Kidney capillary endothelial cell (primary cell): ENCODE data around the gene NRP2.

Experiments
- DNase-seq: peaks from one replicate; pipeline ENCODE4 v3.0.0-alpha.2; 2018; ENCODE audit warnings: low spot score

The NRP2 gene

DNA sequence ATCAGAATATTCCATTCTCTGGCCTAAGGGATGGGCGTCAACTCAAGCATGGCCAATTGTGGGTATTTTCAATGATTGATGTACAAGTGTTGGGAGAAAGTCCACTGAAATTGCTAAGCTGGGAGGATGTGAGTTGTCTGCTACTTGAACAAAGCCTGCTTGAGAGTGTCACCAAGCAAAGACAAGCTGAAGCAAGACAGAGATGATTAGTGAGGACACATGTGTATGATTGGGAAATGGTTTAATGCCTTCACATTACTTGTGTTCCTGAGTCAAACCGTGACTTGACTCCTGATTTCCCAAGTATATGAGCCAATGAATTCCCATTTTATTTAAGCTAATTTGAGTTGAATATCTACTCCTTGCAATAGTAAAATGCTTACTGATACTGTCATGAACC, 23.7 kb upstream of the NRP2 start:
- no peak for DNase-seq

DNA sequence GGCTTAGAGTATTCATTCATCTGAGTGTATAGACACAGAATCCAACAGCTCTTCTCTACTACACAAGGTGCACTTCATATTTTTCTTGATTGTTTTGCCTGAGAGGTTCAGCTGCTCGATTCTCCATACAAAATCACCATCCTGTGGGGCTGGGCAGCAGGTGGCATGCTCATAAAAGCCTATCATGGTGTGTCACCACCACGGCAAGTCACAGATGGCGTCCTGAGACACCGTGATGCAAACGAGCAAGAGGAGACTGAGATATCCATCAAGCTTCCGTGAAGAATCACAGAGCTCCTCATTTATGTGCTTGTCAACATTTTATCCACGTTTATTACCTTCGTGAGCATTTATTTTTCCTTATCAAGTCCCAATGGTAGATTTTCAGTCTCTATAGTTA, 22.4 kb upstream of the NRP2 start:
- no peak for DNase-seq

GRCh38 chr2:205660521-205661124, 21.7 kb upstream of the NRP2 start:
- no peak for DNase-seq

DNA sequence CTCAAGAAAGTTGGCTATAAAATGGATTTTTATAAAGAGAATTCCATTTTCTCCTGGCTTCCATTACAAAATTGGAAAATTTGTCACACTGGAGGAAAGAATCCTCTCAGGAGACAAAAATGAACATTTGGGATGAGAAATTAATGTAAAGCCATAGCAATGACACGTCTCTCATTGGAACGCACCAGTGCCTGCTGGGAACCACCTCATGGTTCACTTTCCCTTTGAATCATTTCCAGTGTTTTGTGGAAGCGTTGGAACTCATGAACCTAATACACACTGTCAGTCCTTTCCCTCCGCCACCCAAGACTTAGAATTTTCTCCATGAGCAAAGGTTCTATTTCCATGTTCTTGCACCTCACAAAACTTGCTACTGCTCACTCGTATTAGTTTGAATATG, 21.0 kb upstream of the NRP2 start:
- DNase-seq, result no peak

GRCh38 chr2:205662206-205662965, 19.9 kb upstream of the NRP2 start:
- DNase-seq, result no peak

DNA sequence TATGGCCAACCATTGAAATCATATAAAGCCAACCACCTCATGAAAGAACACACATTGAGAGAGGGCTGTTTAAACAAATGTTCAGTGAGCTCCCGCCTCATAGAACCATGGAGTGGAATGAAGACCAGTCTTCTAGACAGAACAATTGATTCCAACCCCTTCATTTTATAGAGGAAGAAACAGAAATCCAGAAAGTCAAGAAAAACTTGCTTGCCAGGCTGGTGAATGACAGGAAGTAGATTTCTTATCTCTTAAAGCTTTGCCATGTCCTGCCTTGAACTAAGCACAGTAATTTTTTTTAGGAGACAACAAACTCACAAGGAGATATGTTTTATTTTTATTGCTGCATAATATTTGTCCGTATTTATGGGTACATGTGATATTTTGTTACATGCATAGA, 16.5 kb upstream of the NRP2 start:
- DNase-seq, result no peak

- no peak for DNase-seq
Observed at GRCh38 chr2:205670292-205670691, 12.0 kb upstream of the NRP2 start.

DNA sequence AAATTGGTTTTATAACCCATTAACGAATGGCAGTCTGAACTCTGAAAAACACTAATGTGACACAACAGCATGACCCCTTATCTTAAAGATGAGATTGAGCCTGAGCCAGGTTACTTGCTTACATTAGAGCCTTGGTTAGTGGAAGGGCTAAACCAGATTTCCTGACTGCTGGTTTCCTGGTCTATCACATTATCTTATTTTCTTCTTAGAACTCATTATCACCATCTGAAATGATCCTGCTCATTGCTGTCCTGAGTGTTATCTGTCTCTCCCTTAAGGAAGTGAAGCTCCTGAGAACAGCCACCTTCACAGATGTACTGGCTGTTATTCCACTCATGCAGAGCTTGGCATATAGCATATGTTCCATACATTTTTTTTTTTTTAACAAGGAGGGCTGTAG, 9.0 kb upstream of the NRP2 start:
- DNase-seq, result no peak

- DNase-seq, result no peak
Observed at GRCh38 chr2:205675861-205676516, 6.3 kb upstream of the NRP2 start.

- DNase-seq, result no peak
Observed at GRCh38 chr2:205678541-205679142, 3.7 kb upstream of the NRP2 start.

DNA sequence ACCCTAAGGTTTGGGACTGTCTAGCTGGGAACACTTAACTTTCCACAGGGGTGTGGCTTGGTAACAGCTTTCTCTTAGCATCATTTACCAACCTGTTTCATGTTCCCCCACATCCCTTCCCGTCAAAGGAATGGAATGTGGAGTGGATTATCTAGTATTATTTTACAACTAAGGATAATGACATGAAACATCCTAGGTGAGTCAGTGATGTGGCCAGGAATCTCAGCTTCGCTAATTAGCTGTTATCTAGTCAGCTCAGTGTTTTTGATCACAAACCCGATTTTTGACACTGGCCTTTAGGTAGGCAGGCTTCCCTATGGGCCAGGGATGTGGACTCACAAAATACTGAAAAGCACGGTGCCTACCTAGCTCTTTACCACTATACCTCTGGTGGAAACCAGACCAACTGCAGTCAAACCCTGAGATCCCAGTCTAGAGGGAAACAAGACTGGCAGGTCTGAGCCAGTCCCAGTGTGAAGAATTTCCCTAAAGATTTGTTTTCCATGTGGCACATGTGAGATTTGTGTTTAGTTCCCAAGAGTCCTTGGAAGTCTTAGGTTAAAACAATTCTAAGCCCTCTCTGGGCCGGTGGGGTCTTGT, 2.8 kb upstream of the NRP2 start:
- no peak for DNase-seq

DNA sequence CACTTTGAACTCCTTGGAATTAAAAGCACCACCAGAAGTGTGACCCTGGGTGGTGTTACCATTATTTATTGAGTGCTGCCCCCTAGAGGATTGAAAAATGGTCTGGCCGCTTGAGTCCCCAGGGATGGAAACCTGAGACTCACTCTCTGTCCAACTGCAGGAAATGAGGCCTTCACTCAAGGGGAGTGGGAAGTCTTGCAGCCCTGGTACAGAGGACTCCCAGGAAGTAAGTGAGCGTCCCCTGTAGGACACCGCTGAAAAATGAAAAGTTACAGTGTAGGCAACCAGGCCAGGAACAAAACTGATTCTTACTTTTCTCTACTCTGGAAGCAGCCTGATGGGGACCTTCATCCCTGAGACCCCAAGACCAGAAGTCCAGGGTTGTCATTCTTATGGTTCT, 2.2 kb upstream of the NRP2 start:
- peak; percentile 92 for DNase-seq

GRCh38 chr2:205680903-205681302, 1.4 kb upstream of the NRP2 start:
- no peak for DNase-seq

- no peak for DNase-seq
Observed at GRCh38 chr2:205681401-205682238, 681 bp upstream of the NRP2 start.

GRCh38 chr2:205682971-205683501, 735 bp downstream of the NRP2 start:
- DNase-seq, result no peak

GRCh38 chr2:205683502-205684367, 1.4 kb downstream of the NRP2 start:
- DNase-seq, result no peak

DNA sequence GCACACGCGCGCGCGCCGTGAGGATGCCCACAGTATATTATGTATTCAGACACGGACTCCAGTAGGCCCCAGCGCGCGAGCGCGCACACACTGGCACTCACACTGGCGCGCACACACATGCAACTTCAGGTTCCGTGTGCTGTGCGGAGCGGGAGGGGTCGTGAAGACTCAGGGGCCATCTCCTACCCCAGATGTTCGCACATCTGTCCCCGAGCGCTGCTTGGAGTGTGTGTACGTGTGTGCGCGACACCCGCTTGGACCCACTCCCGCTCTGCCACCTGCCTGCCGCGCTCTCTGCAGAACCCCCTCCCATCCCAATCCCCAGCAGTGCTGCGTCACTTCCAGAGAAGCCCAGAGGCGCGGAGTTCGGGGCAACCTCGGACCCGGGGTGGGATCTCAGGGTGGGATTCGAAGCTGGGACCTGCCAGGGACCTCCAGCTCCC, 2.6 kb downstream of the NRP2 start:
- DNase-seq, result no peak

- no peak for DNase-seq
Observed at GRCh38 chr2:205685314-205686055, 3.2 kb downstream of the NRP2 start.

- DNase-seq, result no peak
Observed at GRCh38 chr2:205686056-205686782, 3.9 kb downstream of the NRP2 start.
